Renal cortical epithelial cell (primary cell): ENCODE data around the gene SPTBN2. TPM values are rescaled to one million over a fixed set of nuclear protein-coding genes. Genes with fewer than 3 reads are reported as not detected.

Source experiments
- DNase-seq: peaks from one replicate; pipeline ENCODE4 v3.0.0-alpha.2; 2011; ENCODE audit warnings: low read depth
- total RNA-seq: library from RNA; depleted of rRNA; stranded (reverse); fragments of >200 nt; gene quantifications from 2 replicates; pipeline ENCODE4 v1.2.3, GENCODE V29; 2014

Gene SPTBN2
- 88.6 and 208 TPM in 2 replicates for total RNA-seq

DNA sequence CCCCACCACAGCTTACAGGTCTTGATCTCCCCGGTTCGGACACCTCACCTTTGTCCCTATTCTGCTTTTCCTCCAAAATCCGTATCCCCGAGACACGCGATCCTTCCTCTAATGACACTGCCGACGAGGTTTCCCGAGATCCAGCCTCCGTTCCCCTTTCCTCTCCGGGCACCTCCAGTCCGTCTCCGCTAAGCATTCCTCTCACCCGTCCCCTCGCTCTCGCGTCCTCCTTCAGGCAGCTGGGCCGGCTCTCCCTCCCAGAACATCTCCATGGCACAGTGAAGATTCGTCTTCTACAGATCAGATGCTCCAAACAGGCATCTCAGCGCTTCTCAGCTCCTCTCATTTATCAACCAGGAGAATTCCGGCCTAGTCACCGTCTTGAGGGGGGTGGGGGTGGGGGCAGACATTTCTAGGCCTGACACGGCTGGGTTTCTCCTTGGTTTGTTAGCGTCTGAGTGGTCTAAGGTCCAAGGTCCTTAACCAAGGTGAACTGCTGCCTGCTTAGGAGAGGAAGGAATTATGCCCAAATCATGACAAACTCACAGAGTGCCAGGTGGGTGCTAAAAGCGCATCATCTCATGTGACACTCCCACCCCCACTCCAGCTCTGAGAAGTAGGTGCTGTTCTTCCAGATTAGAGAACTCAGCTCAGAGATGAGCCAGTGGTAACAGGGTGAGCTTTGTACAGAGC, at the start of gene SPTBN2:
Gene SPTBN2, minus strand, starts transcription at position 524 of the 693 bp plus-strand sequence. CDS start 7,976 bp downstream, outside the sequence.
- DNase-seq, result no peak

DNA sequence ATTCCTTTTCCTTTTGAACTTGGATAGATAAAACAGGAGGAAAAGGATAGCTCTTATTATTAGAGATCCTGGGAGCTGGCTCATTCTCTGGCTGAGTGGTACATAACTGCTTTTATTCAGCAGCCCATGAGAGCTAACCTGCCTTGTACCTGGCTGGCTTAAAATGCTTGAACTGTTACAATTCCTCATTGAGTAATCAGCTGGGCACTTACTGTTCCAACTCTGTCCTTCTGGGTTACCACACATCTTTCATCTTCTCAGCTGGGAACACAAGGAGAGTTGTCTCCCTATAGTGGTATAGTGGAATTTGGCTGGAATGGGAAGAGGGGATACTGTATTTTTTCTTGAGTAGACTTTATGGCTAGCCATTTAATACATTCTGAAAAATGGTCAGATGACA, 39.8 kb upstream of the SPTBN2 start:
- DNase-seq, result peak; percentile 74

DNA sequence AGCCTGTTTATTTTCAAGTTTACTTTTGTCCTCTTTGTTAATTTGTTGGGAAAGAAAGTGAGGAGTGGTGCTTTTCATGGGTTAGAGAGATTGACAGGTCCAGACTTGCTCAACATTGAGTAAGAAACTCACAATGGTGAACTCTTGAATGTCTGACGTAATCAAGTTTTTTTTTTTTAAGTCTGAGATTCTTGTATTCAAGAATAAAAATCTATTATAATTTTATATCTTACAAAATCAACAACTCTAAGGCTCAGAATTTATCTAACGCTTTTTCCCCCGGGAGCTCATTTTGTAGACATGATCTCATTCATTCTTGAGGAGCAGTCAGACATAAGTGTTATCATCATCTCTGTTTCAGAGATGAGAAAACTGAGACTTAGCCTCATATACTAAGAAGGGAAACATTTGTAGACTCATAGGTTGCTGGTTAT, 39.1 kb upstream of the SPTBN2 start:
- DNase-seq, result peak; percentile 79

DNA sequence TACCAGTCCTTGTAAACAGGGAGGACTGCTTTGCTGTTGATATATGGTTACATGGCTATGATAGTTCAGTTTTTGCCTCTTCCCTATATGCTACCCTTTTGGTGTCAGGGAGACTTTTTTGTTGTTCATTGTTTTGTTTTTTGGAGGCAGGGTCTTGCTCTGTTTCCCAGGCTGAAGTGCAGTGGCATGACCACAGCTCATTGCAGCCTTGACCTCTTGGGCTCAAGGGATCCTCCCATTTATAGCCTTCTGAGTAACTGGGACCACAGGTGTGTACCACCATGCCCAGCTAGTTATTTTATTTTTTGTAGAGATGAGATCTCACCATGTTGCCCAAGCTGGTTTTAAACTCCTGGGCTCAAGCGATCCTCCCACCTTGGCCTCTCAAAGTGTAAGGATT, 38.6 kb upstream of the SPTBN2 start:
- peak; percentile 21 for DNase-seq

DNA sequence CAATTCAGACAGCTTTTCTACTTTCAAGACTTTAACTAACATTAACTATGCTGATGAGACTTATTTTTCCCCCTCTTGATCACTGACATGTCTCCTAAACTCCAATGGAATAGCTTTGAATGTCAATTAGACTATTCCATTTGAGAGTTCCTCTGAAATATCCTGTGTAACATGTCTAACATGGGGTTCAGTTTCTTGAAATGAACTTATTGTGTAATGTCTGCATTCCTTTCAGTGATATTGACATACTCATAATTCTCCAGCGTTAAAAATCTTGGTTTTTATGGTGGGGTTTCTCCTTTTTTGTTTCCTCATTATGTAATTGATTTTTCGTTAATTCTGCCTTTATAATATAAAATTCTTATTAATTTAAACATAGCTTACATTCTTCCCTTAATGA, 37.7 kb upstream of the SPTBN2 start:
- DNase-seq, result no peak

DNA sequence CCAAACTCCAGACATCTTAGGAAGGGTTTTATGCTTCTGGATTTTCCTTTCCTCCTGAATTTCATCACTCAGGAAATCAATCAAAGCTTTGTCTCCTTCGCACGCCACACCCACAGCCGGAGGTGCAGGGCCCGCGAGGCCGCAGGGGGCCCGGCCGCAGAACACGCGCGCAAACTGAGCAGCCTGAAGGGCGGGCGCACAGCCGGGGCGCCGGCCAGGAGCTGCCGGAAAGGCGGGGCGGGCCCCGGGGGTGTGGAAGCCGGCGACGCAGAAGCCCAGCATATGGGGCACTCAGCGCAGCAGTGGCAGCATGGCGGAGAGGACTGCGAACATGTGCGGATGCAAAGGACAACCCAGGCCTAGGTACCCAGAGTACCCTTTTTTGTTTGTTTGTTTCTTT, 33.1 kb upstream of the SPTBN2 start:
- DNase-seq, result no peak

DNA sequence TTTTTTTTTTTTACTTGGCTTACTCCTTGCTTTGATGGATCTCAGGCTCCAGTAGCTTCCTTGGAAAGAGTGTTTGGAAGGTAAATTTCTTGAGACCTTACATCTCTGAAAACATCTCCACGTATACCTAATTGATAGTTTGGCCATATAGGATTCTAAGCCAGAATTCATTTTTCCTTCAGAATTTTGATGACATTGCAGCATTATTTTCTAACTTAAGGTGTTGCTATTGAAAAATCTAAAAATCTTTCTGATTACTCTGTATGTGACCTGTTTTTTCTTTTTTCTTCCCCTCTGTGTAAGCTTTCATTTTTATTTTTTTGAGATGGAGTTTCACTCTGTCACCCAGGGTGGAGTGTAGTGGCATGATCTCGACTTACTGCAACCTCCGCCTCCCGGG, 23.1 kb upstream of the SPTBN2 start:
- no peak for DNase-seq

DNA sequence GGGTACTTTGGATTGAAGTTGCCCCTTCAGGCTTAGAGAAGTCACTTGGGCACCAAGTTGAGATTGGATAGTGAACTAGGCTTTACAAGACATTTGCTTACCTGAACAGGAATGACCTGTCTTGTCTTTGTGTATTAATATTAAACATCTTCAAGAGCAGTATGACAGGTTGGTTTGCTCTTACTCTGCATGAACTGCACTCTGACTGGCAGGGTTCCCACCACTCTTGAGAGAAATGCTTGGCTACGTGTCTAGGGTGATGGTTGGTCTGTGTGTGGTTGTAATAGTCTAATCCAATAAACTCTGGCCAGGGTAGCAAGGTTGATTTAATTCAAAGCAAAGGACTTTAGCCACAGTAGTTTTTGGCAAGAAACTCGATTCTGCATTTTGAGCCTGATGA, 20.1 kb upstream of the SPTBN2 start:
- no peak for DNase-seq

DNA sequence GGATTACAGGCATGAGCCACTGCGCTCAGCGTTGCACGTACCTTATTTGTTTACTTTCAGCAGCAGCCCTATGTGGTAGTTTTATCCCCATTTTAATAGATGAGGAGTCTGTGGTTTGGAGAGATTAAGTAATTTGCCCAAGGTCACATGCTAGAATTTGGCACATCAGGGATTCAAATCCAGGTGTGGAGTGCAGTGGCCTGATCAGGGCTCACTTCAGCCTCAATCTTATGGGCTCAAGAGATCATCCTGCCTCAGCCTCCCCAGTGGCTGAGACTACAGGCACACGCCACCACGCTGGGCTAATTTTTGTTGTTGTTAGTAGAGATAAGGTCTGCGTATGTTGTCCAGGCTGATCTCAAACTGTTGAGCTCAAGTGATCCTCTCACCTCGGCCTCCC, 18.5 kb upstream of the SPTBN2 start:
- DNase-seq, result no peak

DNA sequence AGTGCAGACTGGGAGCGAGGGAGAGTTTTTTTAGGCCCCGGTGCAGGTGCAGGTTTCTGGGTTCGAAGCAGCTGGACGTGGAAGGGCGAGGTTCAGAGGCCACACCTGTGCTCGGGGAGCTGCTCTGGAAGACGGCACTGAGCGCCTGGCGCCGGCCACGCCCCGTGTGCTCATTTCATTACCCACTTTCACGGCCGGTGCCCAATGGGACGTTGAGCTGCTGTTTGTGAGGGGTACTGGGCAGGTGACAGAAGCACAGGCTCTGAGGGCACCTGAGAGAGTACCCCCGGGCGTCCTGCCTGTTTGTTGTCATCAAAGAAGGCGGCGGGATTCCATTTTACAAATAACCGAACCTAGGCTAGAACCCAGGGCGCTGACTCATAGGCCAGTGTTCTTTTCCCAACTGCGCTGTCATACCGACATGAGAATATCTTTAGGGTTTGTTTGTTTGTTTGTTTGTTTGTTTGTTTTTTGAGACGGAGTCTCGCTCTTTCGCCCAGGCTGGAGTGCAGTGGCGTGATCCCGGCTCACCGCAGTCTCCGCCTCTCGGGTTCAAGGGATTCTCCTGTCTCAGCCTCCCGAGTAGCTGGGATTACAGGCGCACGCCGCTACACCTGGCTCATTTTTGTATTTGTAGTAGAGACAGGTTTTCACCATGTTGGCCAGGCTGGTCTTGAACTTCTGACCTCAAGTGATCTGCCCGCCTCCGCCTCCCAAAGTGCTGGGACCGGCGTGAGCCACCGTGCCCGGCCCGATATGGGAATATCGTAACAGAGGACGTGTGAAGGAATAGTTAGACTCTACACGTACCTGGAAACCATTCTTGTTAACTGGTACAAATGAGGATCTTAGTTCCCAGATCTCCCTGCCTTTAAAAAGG, 16.6 kb upstream of the SPTBN2 start:
- DNase-seq, result no peak

DNA sequence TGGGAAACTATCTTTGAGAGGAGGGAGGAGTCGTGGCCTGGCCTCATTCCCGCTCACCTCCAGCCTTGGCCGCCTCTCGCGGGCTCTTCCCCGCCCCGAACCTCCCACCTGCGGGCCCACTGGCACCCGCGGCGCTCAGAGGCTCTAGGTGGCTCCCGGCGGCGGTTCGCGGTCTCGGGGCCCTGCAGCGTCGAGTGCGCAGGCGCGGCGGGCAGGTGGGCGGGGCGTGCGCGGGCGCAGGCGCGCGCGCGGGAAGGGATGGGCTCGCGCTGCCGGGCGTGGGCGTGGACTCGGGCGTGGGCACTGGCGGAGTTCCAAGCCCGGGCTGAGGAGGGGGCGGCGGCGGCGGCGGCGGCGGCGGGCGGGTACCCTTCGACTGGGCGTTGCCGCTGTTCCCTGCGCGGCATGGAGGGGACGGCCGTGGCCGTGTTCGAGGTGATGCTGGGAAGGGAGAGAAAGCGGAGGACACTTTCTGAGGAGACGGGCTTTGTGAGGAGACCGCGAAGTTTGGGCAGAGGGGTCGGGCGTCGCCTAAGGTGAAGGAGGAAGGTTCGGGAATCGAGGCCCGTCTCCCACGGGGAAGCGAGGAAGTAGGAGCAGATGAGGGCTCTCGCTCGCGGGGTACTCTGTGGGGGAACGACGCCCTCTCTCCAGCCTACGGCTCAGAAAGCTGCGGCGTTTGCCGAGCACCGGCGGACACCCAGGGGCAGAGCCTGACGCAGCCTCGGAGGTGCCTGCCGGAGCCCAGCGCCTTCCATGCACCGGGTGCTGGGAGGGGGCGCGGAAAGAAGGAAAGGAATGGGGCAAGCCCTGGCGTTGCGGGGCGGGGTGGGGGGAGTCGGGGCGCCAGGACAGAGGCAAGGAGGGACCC, 15.7 kb upstream of the SPTBN2 start:
- peak; percentile 36 for DNase-seq

DNA sequence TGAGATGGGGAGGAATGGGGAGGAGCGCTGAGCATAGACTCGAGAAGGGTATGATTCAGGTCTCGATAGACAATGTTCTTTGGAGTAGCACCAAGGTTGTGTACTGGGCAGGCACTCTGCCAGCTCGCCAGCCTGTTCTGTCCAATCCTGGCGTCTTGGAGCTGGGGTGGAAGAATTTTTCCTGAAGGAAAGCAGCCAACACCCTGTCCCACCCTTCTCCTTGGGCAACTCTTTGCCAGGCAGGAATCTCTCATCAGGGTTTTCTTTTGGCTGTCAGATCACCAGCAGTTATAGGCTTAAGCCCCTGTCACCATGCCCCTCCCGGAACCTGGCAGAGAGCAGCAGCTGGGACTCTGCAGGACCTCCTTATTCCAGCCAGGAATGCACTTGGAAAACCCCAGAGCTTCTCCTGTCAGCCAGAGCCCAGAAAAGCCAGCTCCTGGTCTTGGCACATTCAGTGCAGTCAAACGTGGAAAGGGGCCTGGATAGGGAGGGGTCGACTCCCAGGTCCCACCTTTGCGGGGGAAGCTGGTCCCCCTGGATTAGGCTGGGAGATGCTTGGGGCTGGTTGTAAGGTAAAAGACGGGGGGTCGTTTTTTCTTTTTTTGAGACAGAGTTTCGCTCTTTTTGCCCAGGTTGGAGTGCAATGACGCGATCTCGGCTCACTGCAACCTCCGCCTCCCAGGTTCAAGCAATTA, 14.4 kb upstream of the SPTBN2 start:
- DNase-seq, result peak; percentile 68

DNA sequence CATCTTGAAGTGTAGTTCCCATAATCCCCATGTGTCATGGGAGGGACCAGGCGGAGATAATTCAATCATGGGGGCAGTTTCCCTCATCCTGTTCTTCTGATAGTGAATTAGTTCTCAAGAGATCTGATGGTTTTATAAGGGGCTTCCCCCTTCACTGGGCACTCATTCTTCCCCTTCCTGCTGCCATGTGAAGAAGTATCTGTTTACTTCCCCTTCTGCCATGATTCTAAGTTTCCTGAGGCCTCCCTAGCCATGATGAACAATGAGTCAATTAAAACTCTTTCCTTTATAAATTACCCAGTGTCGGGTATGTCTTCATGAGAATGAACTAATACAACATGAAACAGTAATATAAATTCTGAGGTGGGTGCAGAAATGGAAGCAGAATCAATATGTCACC, 12.1 kb upstream of the SPTBN2 start:
- DNase-seq, result no peak

DNA sequence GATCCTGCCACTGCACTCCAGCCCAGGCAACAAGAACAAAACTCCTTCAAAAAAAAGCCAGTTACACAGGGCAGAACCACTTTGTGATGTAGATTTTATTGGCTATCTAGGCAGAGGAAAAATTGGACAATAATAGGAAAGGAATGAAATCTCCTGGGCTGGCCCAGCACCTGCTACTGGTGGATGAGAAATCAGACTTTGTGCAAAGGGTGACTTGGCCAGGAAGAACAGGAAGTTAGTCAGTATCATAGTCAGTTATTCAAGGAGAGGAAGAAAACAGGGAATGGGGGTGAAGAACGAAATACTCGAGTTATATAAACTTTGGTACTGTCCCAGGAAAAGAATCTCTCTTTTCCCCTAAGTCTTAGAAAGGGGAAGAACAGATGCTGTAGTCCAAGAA, 11.0 kb upstream of the SPTBN2 start:
- no peak for DNase-seq

DNA sequence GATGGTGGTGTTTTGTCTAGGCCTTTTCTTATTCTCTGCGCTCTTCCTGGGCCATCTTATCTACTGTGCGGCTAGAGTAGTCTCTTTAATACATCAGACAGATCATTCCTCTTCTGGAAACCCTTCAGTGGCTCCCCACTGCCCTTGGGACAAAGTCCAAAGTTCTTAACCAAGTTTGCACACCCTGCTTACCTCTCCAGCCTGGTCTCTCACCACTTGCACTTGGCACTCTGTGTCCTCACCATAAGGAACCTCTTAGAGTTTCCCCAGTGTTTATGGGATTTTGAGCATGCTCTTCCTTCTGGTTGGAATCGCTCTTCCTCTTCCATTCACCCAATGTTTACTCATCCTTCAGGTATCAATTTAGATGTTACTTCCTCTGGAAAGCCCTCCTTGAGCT, 5.2 kb upstream of the SPTBN2 start:
- no peak for DNase-seq

DNA sequence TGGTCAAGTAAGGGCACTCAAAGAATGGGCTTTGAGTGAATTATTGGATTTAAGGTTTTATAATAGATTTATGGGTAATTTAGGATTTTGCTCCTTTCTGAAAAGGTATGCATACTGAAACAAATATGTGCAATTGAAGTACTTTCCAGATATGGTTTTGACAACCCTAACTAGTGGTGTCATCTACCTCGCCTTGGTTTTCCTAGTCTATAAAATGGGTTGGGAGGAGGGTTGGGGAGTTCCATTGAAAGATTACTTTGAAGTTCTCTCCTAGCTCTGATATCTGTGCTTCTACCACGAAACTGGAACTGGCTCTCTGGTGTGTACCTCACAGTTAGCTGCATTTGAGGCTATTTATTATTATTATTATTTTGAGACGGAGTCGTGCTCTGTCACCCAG, 431 bp upstream of the SPTBN2 start:
- no peak for DNase-seq

DNA sequence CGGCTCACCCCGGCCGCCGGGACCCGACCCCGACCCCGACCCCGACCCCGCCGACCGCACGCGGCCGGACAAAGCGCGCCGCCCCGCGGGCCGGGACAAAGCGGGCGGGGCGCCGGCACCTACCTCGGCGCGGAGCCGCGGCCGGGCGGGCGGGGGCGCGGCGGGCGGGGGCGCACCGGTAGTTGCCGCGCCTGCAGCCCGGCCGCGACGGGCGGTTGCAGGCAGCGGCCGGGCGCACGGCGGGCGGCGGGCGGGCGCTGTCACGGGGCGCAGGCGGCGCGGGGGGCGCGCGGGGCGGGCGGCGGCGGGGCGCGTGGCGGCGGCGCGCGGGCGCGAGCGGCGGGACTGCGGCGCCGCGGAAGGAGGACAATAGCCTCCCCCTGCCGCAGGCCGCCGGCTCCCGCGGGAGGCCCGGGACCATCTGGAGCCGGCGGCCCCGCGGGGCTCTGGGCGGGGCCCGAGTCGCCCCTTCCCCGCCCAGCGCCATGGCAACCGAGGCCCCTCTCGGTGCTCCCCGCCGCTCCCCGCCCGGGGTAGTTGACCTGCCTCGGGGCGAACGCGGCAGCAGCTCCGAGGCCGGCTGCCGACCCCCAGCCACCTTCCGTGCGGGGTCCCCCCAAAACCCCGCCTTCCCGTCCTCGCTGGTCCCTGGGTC, 851 bp downstream of the SPTBN2 start:
- no peak for DNase-seq

DNA sequence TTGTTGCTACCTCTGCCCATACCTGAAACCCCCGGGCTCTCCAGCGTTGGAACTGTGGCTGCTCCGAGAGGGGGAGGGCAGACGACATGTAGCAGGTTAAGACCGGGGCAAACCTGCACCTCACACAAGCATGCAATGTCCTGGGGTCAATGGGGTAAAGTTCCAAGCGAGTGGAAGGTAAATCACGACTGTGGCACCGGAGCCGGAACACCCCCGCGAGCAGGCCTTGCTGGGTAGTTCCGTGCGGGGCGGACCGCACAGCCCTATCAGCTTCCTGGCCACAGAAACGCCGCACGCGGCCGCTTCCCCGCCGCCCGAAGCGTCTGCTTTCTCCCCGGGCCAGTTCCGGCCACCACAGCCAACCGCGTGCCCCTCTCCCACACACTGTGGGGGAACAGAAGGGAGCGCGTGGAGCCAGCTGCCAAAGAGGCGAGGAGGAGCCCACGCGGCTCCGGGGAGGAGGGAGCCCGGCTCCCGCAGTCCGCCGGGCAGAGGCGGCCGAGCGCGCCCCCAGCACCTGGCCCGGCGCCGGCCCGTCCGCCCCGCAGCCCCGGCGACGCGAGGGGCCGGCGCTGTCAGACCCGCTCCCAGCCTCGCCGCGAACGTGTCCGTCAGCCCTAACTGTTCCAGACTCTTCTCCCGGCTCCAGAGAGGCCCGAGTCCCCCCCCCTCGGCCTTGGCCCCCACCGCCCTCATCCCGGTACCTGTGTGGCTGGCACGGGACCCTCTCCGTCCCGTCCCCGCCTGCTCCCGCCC, 1.6 kb downstream of the SPTBN2 start:
- no peak for DNase-seq

DNA sequence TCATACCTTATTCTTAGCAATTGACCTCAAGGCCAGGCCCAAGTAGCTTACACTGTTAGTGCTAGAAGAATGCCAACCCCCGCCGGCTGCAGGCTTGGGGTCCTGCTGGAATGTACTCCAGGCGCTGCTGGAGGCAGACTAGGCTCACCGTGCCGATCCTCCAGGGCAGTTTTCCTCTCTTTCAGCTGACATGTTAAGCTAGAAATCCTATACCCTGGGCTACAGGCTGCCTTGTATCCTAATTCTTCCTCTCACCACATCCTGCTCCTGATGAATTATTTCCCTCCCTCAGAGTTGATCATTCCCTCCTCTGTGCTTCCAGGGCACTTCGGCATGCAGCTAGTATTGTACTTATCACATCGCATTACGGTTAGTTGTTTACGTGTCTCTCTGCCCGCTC, 3.4 kb downstream of the SPTBN2 start:
- peak; percentile 63 for DNase-seq

DNA sequence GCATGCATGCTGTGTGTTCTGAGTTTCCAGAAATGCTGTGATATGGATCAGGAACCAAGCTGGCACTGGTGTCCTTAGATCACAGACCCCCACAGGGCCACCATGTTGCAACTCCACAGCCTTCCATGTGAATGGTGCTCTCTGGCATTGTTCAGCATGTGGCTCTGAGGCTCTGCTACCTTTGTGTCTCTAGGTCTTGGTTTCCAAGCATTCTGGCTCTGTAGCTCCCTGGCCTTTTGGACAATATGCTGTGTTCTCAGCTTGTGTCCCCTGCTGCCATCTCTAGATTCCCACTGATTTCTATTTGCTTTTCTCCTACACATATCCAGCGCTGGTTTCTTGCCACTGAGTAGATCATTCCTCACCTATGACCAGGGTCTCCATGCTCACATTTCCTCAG, 3.9 kb downstream of the SPTBN2 start:
- no peak for DNase-seq
